H1 (cell line): ENCODE results near the gene MKLN1. TPM values are rescaled to one million over a fixed set of nuclear protein-coding genes. Genes with fewer than 3 reads are reported as not detected.

Source experiments
- CTCF ChIA-PET: fragments of 300-600 bp; sonication (Branson Sonifier 250); formaldehyde crosslinking; loops from one replicate; lab custom pipeline; 2021; ENCODE audit not compliant: partially characterized antibody; lab: Charles Lee
- POLR2A ChIA-PET: fragments of 300-600 bp; sonication (Branson Sonifier 250); formaldehyde crosslinking; loops from one replicate; lab custom pipeline; 2021; ENCODE audit warnings: inconsistent platforms; ENCODE audit not compliant: partially characterized antibody; lab: Charles Lee
- DNase-seq, 2 experiments: peaks; one replicate each; pipeline versions ENCODE4 v3.0.0 to v3.0.0-alpha.2; 2010 to 2022; ENCODE audit warnings: low spot score in 2 of 2, low read depth in 1 of 2, mixed read lengths in 1 of 2
- FAIRE-seq: peaks from 2 replicates; lab custom pipeline; 2011; peaks lifted over from hg19 to GRCh38; lab: Jason Lieb, UNC
- H2AFZ ChIP-seq: 2 replicates; pipeline ENCODE4 v1.8.1; 2012; ENCODE audit warnings: low read length, inconsistent platforms
- H2AK5ac ChIP-seq: 2 replicates; pipeline ENCODE4 v1.6.1; 2013; ENCODE audit warnings: low read depth, low read length
- H2BK120ac ChIP-seq: replicated peaks from 2 replicates; pipeline ENCODE3; 2013; ENCODE audit warnings: low read depth, low read length, inconsistent platforms
- H2BK12ac ChIP-seq: 2 replicates; pipeline ENCODE4 v1.6.1; 2013; ENCODE audit warnings: low read depth, low read length
- H2BK15ac ChIP-seq: 2 replicates; pipeline ENCODE4 v1.6.1; 2013; ENCODE audit warnings: low read length
- H2BK20ac ChIP-seq: 2 replicates; pipeline ENCODE4 v1.6.1; 2013; ENCODE audit warnings: low read length
- H2BK5ac ChIP-seq: 2 replicates; pipeline ENCODE4 v1.6.1; 2013; ENCODE audit warnings: low read depth, low read length
- H3K14ac ChIP-seq: 2 replicates; pipeline ENCODE4 v1.6.1; 2013; ENCODE audit warnings: inconsistent platforms; ENCODE audit not compliant: insufficient read length
- H3K18ac ChIP-seq: 2 replicates; pipeline ENCODE4 v1.6.1; 2013; ENCODE audit warnings: low read length; ENCODE audit errors: extremely low read depth
- H3K23ac ChIP-seq: 2 replicates; pipeline ENCODE4 v1.6.1; 2013; ENCODE audit warnings: inconsistent platforms; ENCODE audit not compliant: insufficient read length
- H3K23me2 ChIP-seq: 2 replicates; pipeline ENCODE4 v1.6.1; 2013; ENCODE audit warnings: low read depth, low read length
- H3K27ac ChIP-seq: 2 replicates; pipeline ENCODE4 v1.6.1; 2011; ENCODE audit warnings: low read depth, low read length, inconsistent platforms
- H3K27me3 ChIP-seq, 4 experiments: replicated peaks in 1 of 4; 1 replicate in 1 of 4; 2 replicates in 3 of 4; pipeline versions ENCODE4 v1.6.1 to v1.8.1; 2011 to 2013; ENCODE audit warnings: low read length in 3 of 4, mild to moderate bottlenecking in 3 of 4, inconsistent platforms in 2 of 4, mixed read lengths in 2 of 4, moderate library complexity in 1 of 4; ENCODE audit not compliant: control insufficient read depth in 3 of 4, insufficient read depth in 3 of 4; ENCODE audit errors: extremely low read depth in 1 of 4
- H3K36me3 ChIP-seq, 4 experiments: 2 replicates each; pipeline versions ENCODE4 v1.6.1 to v1.8.1; 2011 to 2013; ENCODE audit warnings: mild to moderate bottlenecking in 4 of 4, low read length in 3 of 4, moderate library complexity in 2 of 4, control low read depth in 1 of 4, inconsistent platforms in 1 of 4; ENCODE audit not compliant: insufficient read depth in 4 of 4, control insufficient read depth in 2 of 4
- H3K4ac ChIP-seq: replicated peaks from 2 replicates; pipeline ENCODE3; 2013; ENCODE audit warnings: low read length, low read depth, mixed read lengths, inconsistent platforms; ENCODE audit not compliant: insufficient read length
- H3K4me1 ChIP-seq, 4 experiments: replicated peaks in 1 of 4; 1 replicate in 1 of 4; 2 replicates in 3 of 4; pipeline versions ENCODE4 v1.6.1 to v1.8.1; 2011 to 2013; ENCODE audit warnings: low read length in 3 of 4, inconsistent platforms in 2 of 4, mixed read lengths in 1 of 4; ENCODE audit not compliant: insufficient read depth in 4 of 4, control insufficient read depth in 3 of 4
- H3K4me2 ChIP-seq, 2 experiments: 2 replicates each; pipeline versions ENCODE4 v1.6.1 to v1.8.1; 2011 to 2013; ENCODE audit warnings: low read depth in 2 of 2, low read length in 2 of 2, control low read depth in 1 of 2, inconsistent platforms in 1 of 2, mild to moderate bottlenecking in 1 of 2; ENCODE audit not compliant: insufficient read depth in 1 of 2
- H3K4me3 ChIP-seq, 4 experiments: fragments of 200-600, 300-600 bp in 1 of 4; sonication (generic), shearing (Covaris generic), sonication (Bioruptor Twin) in 1 of 4; 2 replicates each; pipeline versions ENCODE4 v1.5.1 to v1.8.1; 2011 to 2016; ENCODE audit warnings: low read length in 4 of 4, low read depth in 3 of 4, control low read depth in 2 of 4, inconsistent platforms in 2 of 4, mild to moderate bottlenecking in 2 of 4, mixed read lengths in 1 of 4, moderate library complexity in 1 of 4; ENCODE audit not compliant: insufficient read depth in 2 of 4; ENCODE audit errors: extremely low read depth in 1 of 4
- H3K56ac ChIP-seq: replicated peaks from 2 replicates; pipeline ENCODE3; 2013; ENCODE audit warnings: low read depth, mild to moderate bottlenecking, mixed read lengths, low read length, inconsistent platforms; ENCODE audit not compliant: insufficient read length
- H3K79me1 ChIP-seq: 2 replicates; pipeline ENCODE4 v1.6.1; 2013; ENCODE audit warnings: low read depth, low read length, control low read depth
- H3K79me2 ChIP-seq, 2 experiments: 2 replicates each; pipeline versions ENCODE4 v1.6.1 to v1.8.1; 2012 to 2013; ENCODE audit warnings: low read length in 2 of 2, mild to moderate bottlenecking in 2 of 2, inconsistent platforms in 1 of 2; ENCODE audit not compliant: insufficient read depth in 2 of 2, control insufficient read depth in 1 of 2
- H3K9ac ChIP-seq, 4 experiments: replicated peaks in 1 of 4; 1 replicate in 1 of 4; 2 replicates in 3 of 4; pipeline versions ENCODE4 v1.6.1 to v1.8.1; 2011 to 2013; ENCODE audit warnings: low read depth in 3 of 4, low read length in 3 of 4, control low read depth in 2 of 4, mild to moderate bottlenecking in 2 of 4, moderate library complexity in 2 of 4, inconsistent platforms in 1 of 4; ENCODE audit errors: extremely low read depth in 1 of 4
- H3K9me3 ChIP-seq, 2 experiments: 2 replicates each; pipeline versions ENCODE4 v1.6.1 to v1.8.1; 2012 to 2013; ENCODE audit warnings: mild to moderate bottlenecking in 2 of 2, moderate library complexity in 2 of 2, control low read depth in 1 of 2, inconsistent platforms in 1 of 2, low read depth in 1 of 2, low read length in 1 of 2, mixed read lengths in 1 of 2; ENCODE audit not compliant: insufficient read depth in 2 of 2
- H4K20me1 ChIP-seq, 2 experiments: replicated peaks in 1 of 2; 2 replicates each; pipeline versions ENCODE3 to v1.8.1; 2011 to 2013; ENCODE audit warnings: inconsistent platforms in 2 of 2, low read length in 2 of 2, mild to moderate bottlenecking in 1 of 2; ENCODE audit not compliant: insufficient read depth in 2 of 2, control insufficient read depth in 1 of 2
- H4K5ac ChIP-seq: 2 replicates; pipeline ENCODE4 v1.6.1; 2013; ENCODE audit warnings: low read length, low read depth, mixed read lengths, inconsistent platforms; ENCODE audit not compliant: insufficient read length
- H4K8ac ChIP-seq: 2 replicates; pipeline ENCODE4 v1.8.0; 2013; ENCODE audit warnings: mild to moderate bottlenecking, moderate library complexity, low read length, inconsistent platforms; ENCODE audit not compliant: insufficient read depth; ENCODE audit errors: extremely low read depth
- H4K91ac ChIP-seq: replicated peaks from 2 replicates; pipeline ENCODE3; 2013; ENCODE audit warnings: low read length, mixed read lengths, inconsistent platforms; ENCODE audit not compliant: insufficient read length
- BCL11A ChIP-seq, 2 experiments: IDR thresholded peaks; one replicate each; pipeline ENCODE4 v1.6.1; 2011; ENCODE audit warnings: low read depth in 2 of 2, low read length in 2 of 2, mild to moderate bottlenecking in 2 of 2
- POU5F1 ChIP-seq: IDR thresholded peaks from 2 replicates; pipeline ENCODE4 v1.6.1; 2011; ENCODE audit warnings: low read depth, mild to moderate bottlenecking, low read length, moderate library complexity
- SAP30 ChIP-seq: fragments of 300-600 bp; sonication (generic); IDR thresholded peaks from 2 replicates; pipeline ENCODE4 v1.7.1; 2012; ENCODE audit warnings: low read length, moderate library complexity, mild to moderate bottlenecking, inconsistent platforms; ENCODE audit not compliant: insufficient read depth, insufficient replicate concordance
- TBP ChIP-seq: IDR thresholded peaks from 2 replicates; pipeline ENCODE4 v1.6.1; 2011; ENCODE audit warnings: low read depth, low read length, improper control_type of control experiment
- WGBS, 2 experiments: shearing (Covaris generic) in 1 of 2; methylation state at CpG; one replicate each; pipeline versions ENCODE4 v1.1.6 to v1.1.7; 2013 to 2015; ENCODE audit warnings: low lambda C conversion rate in 2 of 2, mixed read lengths in 2 of 2, inconsistent platforms in 1 of 2, low coverage in 1 of 2, missing lambda C conversion rate in 1 of 2; ENCODE audit not compliant: insufficient replicate concordance in 2 of 2, insufficient coverage in 1 of 2, insufficient read length in 1 of 2; ENCODE audit errors: extremely low coverage in 1 of 2, missing lambda C conversion rate in 1 of 2; 5-methylcytosine and 5-hydroxymethylcytosine counted together
- polyA plus RNA-seq, 7 experiments: library from polyadenylated mRNA; depleted of rRNA in 3 of 7; stranded (reverse) in 5 of 7; unstranded in 2 of 7; fragments of >200 nt in 5 of 7; fragments of 200-250 nt in 2 of 7; gene quantifications; 1 replicate in 5 of 7; 2 replicates in 1 of 7; 4 replicates in 1 of 7; pipeline versions ENCODE4 v1.2.1 to v1.2.3, GENCODE V29; 2011 to 2013; ENCODE audit warnings: missing spikeins in 2 of 7, mixed read lengths in 2 of 7
- total RNA-seq: library from RNA; stranded (reverse); fragmentation: NEBNext Ultra II Directional; extraction: Animal tissue kit (Norgen Biotek cat#: 25700); gene quantifications from 2 replicates; pipeline ENCODE4 v1.2.1, GENCODE V29; 2021
- TF ChIP-seq, protein P1 (sequence below): IDR thresholded peaks from 2 replicates; pipeline ENCODE4 v1.6.1; 2011; ENCODE audit warnings: low read length, improper control_type of control experiment

Gene MKLN1
- total and polyA plus RNA-seq, 2 of the 8 experiments (the other 6 are each of a cell fraction or from before 2014, with no cell fraction given): 22.3 to 50.9 TPM

DNA sequence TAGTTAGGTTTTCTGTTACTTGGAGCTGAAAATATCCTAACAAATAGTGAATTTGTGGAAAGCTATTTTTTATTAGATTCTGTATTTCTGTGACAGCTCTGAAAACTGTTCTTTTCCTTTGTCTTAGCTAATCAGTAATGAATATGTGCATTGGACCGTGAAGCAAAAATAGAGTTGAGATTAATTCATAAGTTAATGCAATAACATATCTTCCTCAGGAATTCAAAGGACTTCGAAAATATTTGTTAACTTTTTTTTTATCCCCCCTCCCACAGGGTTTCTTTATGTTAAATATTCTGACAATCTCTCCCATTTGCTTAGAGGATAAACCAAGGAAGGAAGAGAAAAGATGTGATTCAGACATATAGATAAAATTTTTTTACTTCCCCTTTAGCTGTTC is 127.3 kb downstream of the MKLN1 start:
- Histone ChIP-seq H3K56ac (no peak overlapping the region), H3K14ac (no peak overlapping the region), H3K18ac (no peak overlapping the region), H3K4me3 (no peak overlapping the region), H3K4me1 (no peaks in the 10 kb centered on the region), H3K4ac (no peak overlapping the region), H3K23me2 (no peaks in the 10 kb centered on the region), H2BK12ac (no peak overlapping the region), H3K4me2 (no peak overlapping the region), H3K9me3 (no peaks in the 10 kb centered on the region), H3K79me2 (no peaks in the 10 kb centered on the region), H4K8ac (no peak overlapping the region), H3K79me1 (no peaks in the 10 kb centered on the region), H4K20me1 (no peaks in the 10 kb centered on the region), H3K36me3 (no peaks in the 10 kb centered on the region; a peak in 2 of 8 replicates), H2BK120ac (no peak overlapping the region), H3K9ac (no peak overlapping the region), H4K91ac (no peak overlapping the region), H3K27ac (no peak overlapping the region), H2BK15ac (no peak overlapping the region), H2AK5ac (no peak overlapping the region), H3K27me3 (no peaks in the 10 kb centered on the region), H2BK5ac (no peak overlapping the region), H4K5ac (no peak overlapping the region), H2AFZ (no peak overlapping the region), H3K23ac (no peak overlapping the region), H2BK20ac (no peak overlapping the region)
- POLR2A ChIA-PET: no interaction called here
- WGBS, 2 experiments: 82% methylated on average over 2 of the region's 2 CpGs; no CpG with 5 or more reads in 1 of the 2 experiments
- TF ChIP-seq SAP30 (no peak), TBP (no peak), POU5F1 (no peak), BCL11A (IDR thresholded peaks at IDR 0.05; ENCODE audit: low read depth in 2 of 2, low read length in 2 of 2) (no peak)
- TF ChIP-seq, protein P1, sequence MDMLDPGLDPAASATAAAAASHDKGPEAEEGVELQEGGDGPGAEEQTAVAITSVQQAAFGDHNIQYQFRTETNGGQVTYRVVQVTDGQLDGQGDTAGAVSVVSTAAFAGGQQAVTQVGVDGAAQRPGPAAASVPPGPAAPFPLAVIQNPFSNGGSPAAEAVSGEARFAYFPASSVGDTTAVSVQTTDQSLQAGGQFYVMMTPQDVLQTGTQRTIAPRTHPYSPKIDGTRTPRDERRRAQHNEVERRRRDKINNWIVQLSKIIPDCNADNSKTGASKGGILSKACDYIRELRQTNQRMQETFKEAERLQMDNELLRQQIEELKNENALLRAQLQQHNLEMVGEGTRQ: no peak
- FAIRE-seq: no peak
- CTCF ChIA-PET: interaction anchor here (0.5 to 1.1 kb wide), 2 partner anchors 12 to 29 kb away, joined by 3 read pairs; no protein-coding TSS in a partner anchor
- DNase-seq: no peak
